T-helper 17 cell (primary cell): ENCODE data around the gene HS3ST5. TPM values are rescaled to one million over a fixed set of nuclear protein-coding genes. Genes with fewer than 3 reads are reported as not detected.

Source experiments
- ATAC-seq: fragments of 150-1000 bp; cut with Tn5 transposase; 2 replicates; pipeline ENCODE4 v1.10.0; 2021; ENCODE audit warnings: mild to moderate bottlenecking, moderate library complexity
- DNase-seq, 3 donors: peaks; one replicate each; pipeline versions ENCODE4 v3.0.0 to v3.0.0-alpha.2; 2020 to 2021
- H3K9me3 ChIP-seq: one replicate; pipeline ENCODE4 v1.7.0; 2013; ENCODE audit warnings: low read length, mild to moderate bottlenecking; ENCODE audit not compliant: control insufficient read depth, poor library complexity, severe bottlenecking
- H3K27ac Mint-ChIP-seq: one replicate; pipeline ENCODE4 v1.8.0; 2022; ENCODE audit warnings: mild to moderate bottlenecking, moderate library complexity, mixed read lengths
- H3K27me3 Mint-ChIP-seq: one replicate; pipeline ENCODE4 v1.8.0; 2022; ENCODE audit warnings: mixed read lengths
- H3K36me3 Mint-ChIP-seq: one replicate; pipeline ENCODE4 v1.8.0; 2022; ENCODE audit warnings: low read depth, mixed read lengths
- H3K4me1 Mint-ChIP-seq: one replicate; pipeline ENCODE4 v1.8.0; 2022; ENCODE audit warnings: mild to moderate bottlenecking, mixed read lengths
- H3K4me3 Mint-ChIP-seq: one replicate; pipeline ENCODE4 v1.8.0; 2022; ENCODE audit warnings: mild to moderate bottlenecking, moderate library complexity, mixed read lengths
- total RNA-seq, 4 donors: library from RNA in 2 of 4; stranded (reverse) in 2 of 4; gene quantifications; one replicate each; pipeline ENCODE4 v1.2.3 and lab custom pipeline; 2022 to 2026

HS3ST5 gene
- total RNA-seq, 2 donors from 2014 or later = not detected

DNA sequence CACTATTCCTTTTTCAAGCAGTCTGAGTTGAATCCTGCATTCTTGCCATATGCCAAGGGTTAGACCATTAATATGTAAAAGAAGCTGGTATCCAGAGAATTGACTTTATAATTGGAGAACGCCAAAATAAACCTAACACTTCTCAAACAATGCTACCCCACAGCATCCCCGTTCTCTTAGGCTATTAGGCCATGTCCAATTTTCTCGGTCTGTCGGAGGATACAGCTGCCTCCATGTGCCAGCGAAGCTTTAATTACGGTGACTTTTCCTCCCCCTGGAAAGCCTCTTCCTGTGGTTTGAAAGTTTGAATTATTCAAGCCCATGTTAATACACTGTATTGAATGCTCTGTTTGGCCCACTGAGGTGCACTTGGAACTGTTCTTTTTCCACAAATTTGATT is 60.5 kb downstream of the HS3ST5 start:
- Mint-ChIP-seq H3K4me3 (no peak overlapping the region), H3K4me1 (no peaks in the 10 kb centered on the region), H3K27ac (no peak overlapping the region), H3K36me3 (no peaks in the 10 kb centered on the region), H3K27me3 (peaks cover 22% of the 10 kb centered on the region)
- DNase-seq = no peak
- H3K9me3 ChIP-seq = no peaks in the 10 kb centered on the region
- ATAC-seq = no peak

DNA sequence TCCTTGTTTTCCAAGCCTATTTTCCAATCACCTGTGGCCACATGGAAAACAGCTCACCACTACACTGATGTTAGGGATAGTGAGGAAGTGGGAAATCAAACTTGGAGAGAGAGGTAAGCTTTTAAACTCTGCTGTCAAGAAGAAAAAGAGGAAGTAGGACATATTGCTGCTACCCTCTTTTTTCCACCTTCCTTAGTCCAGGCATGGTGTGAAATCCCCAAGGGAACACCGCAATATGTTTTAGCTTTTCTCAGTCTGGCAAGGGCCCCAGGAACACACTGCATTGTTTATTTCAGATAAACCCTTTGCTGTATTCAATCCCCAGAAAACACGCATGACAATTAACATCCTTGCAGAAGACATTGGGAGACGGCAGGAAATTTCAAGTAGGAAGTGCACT is 61.3 kb downstream of the HS3ST5 start:
- H3K27ac Mint-ChIP-seq = no peak overlapping the region
- no peaks in the 10 kb centered on the region for H3K36me3 Mint-ChIP-seq
- no peak overlapping the region for H3K4me3 Mint-ChIP-seq
- H3K27me3 Mint-ChIP-seq = peaks cover 22% of the 10 kb centered on the region
- H3K4me1 Mint-ChIP-seq = no peaks in the 10 kb centered on the region
- no peak for DNase-seq
- ATAC-seq = no peak
- H3K9me3 ChIP-seq = no peaks in the 10 kb centered on the region

DNA sequence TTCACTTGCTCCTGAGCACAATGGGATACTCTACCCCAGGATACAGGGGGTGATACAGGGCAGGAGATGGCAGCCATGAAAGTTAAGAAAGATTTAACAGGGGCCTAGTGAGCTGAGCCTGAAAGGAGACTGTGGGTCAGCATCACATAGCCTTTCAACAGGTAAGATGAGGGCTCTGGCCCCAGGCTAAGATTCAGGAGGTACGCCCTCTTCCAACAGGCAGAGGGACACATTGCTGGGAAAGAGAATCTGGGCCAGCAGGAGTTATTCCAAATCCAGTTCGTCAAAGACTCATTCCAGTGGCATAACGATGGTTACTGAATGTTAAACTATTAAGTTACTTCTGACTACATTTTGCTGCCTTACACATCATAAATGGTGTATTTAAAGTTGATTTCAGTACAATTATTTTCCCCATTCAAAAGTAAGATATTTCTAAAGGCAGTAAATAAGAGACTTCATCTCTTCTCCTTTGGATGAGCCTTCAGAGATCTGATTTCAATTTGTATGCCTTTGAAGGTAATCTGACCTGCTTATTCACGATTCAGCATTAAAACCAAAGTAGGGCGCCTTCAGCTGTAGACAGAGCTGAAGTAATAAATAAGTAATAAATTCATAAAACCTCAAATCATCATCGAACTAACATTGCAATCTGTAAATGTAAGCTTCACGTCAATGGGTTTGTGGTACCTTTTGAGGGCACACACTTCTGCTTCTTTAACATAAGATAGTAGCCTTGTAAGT is 62.4 kb downstream of the HS3ST5 start:
- no peak overlapping the region for H3K27ac Mint-ChIP-seq
- H3K9me3 ChIP-seq = no peaks in the 10 kb centered on the region
- H3K4me1 Mint-ChIP-seq = no peaks in the 10 kb centered on the region
- no peak for ATAC-seq
- DNase-seq = no peak
- peaks cover 22% of the 10 kb centered on the region for H3K27me3 Mint-ChIP-seq
- H3K4me3 Mint-ChIP-seq = no peak overlapping the region
- H3K36me3 Mint-ChIP-seq = no peaks in the 10 kb centered on the region

DNA sequence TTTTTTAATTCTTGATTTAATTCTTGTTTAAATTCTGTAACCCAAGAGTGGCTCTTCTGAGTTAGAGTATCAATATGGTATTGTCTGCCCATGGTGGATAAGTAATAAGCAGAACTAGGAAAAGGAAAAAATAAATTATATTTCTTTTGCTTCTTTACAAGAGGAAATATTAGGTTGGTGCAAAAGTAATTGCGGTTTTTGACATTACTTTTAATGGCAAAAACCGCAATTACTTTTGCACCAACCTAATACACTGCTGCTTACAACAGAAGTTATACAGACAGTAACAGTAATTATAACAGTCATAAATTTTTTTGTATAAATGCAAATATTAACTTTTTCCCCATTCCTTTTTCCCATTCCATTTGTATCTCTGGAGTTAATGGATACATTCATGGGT is 65.6 kb downstream of the HS3ST5 start:
- no peaks in the 10 kb centered on the region for H3K36me3 Mint-ChIP-seq
- H3K27me3 Mint-ChIP-seq = peaks cover 16% of the 10 kb centered on the region
- DNase-seq (no peak), ATAC-seq (no peak)
- H3K27ac Mint-ChIP-seq = no peak overlapping the region
- no peaks in the 10 kb centered on the region for H3K9me3 ChIP-seq
- no peaks in the 10 kb centered on the region for H3K4me1 Mint-ChIP-seq
- no peak overlapping the region for H3K4me3 Mint-ChIP-seq

DNA sequence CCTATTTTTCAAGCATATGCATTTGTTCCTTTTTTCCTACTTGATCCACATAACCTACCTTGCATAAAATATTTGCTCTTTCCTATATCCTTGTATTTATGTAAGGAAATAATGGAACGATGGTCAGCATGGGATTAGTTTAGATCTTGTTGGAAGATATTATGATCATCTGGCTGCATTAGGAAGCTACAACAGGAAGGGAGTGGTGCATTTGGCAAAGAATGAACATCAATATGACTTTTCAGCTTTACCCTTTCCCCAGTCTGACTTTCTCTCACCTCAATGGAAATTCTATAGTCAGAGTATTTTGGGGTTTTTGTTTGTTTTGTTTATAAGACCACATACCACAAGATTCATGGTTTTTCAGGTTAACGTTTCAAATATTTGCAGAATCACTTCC is 66.0 kb downstream of the HS3ST5 start:
- H3K27ac Mint-ChIP-seq = no peak overlapping the region
- no peaks in the 10 kb centered on the region for H3K4me1 Mint-ChIP-seq
- H3K4me3 Mint-ChIP-seq = no peak overlapping the region
- H3K27me3 Mint-ChIP-seq = peaks cover 15% of the 10 kb centered on the region
- no peaks in the 10 kb centered on the region for H3K36me3 Mint-ChIP-seq
- ATAC-seq (no peak), DNase-seq (no peak)
- H3K9me3 ChIP-seq = no peaks in the 10 kb centered on the region

DNA sequence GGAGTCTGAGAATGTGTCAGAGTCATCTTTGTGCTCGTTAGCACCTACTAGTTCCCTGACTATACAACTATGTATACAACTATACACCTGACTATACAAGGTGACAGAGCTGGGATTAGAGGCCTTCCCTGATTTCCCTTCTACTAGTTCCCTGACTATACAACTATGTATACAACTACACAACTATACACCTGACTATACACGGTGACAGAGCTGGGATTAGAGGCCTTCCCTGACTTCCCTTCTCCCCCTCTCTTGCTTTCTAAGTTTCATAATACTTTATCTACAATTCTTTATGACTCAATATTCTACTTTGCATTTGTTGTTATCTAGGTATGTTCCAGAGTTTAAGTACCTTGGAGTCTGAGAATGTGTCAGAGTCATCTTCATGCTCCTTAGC is 68.0 kb downstream of the HS3ST5 start:
- Mint-ChIP-seq H3K27me3 (peaks cover 7% of the 10 kb centered on the region), H3K27ac (no peak overlapping the region), H3K4me1 (no peaks in the 10 kb centered on the region), H3K36me3 (no peaks in the 10 kb centered on the region), H3K4me3 (no peak overlapping the region)
- ATAC-seq = no peak
- H3K9me3 ChIP-seq = no peaks in the 10 kb centered on the region
- DNase-seq = no peak

DNA sequence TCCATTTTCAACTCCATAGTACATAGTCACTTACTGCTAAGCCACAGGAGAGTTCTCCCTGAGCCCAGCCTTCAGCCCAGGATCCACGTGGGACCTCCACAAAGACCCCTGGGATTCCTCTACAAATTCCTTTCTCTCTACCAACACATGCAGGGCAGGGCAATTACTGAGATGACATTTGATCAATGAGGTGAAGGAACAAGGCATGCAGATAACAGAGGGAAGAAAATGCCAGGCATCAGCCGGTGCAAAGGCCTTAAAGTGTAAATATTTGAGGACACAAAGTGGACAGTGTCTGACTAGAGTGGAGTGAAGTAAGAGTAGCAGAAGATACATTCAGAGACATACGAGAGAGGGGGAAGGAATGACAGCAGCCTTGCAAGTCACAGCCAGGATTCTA is 70.2 kb downstream of the HS3ST5 start:
- Mint-ChIP-seq H3K27ac (no peak overlapping the region), H3K27me3 (no peaks in the 10 kb centered on the region), H3K4me3 (no peak overlapping the region), H3K36me3 (no peaks in the 10 kb centered on the region), H3K4me1 (no peaks in the 10 kb centered on the region)
- ATAC-seq (no peak), DNase-seq (no peak)
- H3K9me3 ChIP-seq = no peaks in the 10 kb centered on the region

DNA sequence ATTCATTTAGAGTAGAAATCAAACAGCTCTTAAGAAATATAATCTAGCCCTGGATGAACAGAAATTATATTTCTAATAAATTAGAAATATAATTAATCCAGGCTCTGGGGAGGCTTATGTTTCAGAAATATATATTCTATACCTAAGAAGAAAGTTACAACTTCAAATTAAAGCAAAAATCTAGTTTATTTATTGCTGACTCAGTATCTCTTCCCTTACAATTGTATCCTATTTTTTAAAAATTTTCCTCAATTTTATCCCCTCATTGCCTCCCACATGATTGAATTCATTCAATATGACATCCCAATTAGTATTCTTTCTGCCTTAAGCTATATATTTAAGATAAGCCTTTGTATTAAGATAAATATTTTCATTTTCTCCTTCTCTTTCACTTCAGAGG is 71.4 kb downstream of the HS3ST5 start:
- Mint-ChIP-seq H3K27ac (no peak overlapping the region), H3K36me3 (no peaks in the 10 kb centered on the region)
- H3K9me3 ChIP-seq = no peaks in the 10 kb centered on the region

DNA sequence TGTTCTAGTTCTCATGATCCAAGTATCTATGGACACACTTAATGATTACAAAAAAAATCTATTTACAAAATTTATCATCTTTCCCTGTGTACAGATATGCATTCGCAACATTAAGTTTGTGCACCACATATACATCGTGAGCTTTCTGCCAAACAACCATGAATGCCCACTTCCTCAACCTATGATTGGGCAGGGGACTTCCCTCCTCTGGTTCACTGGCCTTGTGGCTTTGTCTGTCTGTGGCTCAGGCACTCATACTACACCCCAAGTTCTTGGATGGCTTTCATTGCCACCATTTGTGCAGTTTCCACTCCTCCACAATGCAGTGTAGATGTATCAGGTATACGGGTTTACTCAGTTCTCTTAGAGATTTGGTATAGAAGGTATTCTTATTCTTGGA is 74.9 kb downstream of the HS3ST5 start:
- Mint-ChIP-seq H3K27ac (no peak overlapping the region), H3K4me1 (no peaks in the 10 kb centered on the region), H3K36me3 (no peaks in the 10 kb centered on the region), H3K27me3 (no peaks in the 10 kb centered on the region), H3K4me3 (no peak overlapping the region)
- no peaks in the 10 kb centered on the region for H3K9me3 ChIP-seq
- DNase-seq (no peak), ATAC-seq (no peak)

More for the DNA sequence above, 71.4 kb downstream of the HS3ST5 start:
- no peaks in the 10 kb centered on the region for H3K27me3 Mint-ChIP-seq
- no peaks in the 10 kb centered on the region for H3K4me1 Mint-ChIP-seq
- no peak overlapping the region for H3K4me3 Mint-ChIP-seq
- no peak for ATAC-seq
- DNase-seq = no peak

DNA sequence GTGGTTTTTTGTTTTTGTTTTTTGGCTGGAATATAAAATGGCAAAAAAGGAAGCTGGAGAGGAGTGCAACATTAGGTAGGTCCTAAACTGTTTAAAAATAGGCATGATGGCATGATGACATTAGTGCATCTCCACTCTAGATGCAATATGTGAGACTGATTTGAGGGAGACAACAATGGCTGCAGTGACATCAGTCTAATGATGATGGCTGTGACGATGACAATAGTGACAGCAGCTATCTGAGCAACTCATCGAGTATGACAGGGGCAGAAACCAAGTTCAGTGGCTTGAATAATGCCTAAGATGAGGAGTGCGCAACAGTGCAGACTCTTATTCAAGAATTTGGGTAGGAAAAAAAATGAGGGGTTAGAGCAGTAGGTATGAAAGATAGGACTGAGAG is 82.0 kb downstream of the HS3ST5 start:
- DNase-seq = no peak
- no peaks in the 10 kb centered on the region for H3K9me3 ChIP-seq
- H3K4me3 Mint-ChIP-seq = no peak overlapping the region
- no peak for ATAC-seq
- no peaks in the 10 kb centered on the region for H3K4me1 Mint-ChIP-seq
- no peak overlapping the region for H3K27ac Mint-ChIP-seq
- H3K36me3 Mint-ChIP-seq = no peaks in the 10 kb centered on the region
- no peaks in the 10 kb centered on the region for H3K27me3 Mint-ChIP-seq

DNA sequence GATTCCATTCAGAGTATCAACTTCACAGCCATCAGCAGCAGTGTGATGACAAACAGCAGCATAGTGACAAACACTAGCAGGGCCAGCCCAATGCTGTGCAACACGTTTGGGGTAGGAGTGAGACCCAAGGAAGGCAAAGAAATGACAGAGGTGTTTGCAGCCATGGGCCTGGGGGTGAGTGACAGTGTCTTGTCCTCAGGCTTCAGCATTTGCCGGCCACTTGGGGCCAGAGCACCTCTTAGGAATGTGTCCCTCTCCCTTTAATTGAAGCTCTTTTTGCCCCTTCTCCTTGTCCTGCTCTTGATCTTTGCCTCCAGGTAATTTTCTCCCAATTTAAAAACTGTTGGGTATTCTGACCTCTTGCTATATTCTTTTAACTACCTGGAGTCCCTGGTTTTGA is 84.4 kb downstream of the HS3ST5 start:
- H3K9me3 ChIP-seq = no peaks in the 10 kb centered on the region
- no peak for ATAC-seq
- no peaks in the 10 kb centered on the region for H3K36me3 Mint-ChIP-seq

DNA sequence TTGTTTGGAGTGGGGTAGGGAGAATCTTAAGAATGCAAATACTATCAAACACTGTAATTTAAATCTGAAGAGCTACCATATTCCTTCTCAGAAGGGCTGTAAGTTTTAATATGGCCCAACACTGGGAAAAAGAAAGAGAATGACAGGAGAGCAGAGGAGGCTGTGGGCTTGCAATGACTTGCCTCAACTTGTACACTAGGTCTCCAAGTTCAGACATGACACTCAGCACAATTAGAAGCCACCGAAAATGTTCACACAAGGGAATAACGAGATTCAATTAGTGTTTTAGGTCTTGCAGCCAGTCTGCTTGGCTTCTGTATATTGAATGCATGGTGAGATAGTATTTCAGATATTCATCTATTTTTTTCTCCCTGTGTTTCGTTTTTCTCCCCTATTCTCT is 89.4 kb downstream of the HS3ST5 start:
- H3K36me3 Mint-ChIP-seq = no peaks in the 10 kb centered on the region
- ATAC-seq (no peak), DNase-seq (no peak)
- H3K4me1 Mint-ChIP-seq = no peaks in the 10 kb centered on the region
- no peak overlapping the region for H3K27ac Mint-ChIP-seq
- H3K4me3 Mint-ChIP-seq = no peak overlapping the region
- H3K9me3 ChIP-seq = no peaks in the 10 kb centered on the region
- H3K27me3 Mint-ChIP-seq = no peaks in the 10 kb centered on the region

More for the DNA sequence above, 84.4 kb downstream of the HS3ST5 start:
- Mint-ChIP-seq H3K4me3 (no peak overlapping the region), H3K27ac (no peak overlapping the region), H3K27me3 (no peaks in the 10 kb centered on the region), H3K4me1 (no peaks in the 10 kb centered on the region)
- no peak for DNase-seq

DNA sequence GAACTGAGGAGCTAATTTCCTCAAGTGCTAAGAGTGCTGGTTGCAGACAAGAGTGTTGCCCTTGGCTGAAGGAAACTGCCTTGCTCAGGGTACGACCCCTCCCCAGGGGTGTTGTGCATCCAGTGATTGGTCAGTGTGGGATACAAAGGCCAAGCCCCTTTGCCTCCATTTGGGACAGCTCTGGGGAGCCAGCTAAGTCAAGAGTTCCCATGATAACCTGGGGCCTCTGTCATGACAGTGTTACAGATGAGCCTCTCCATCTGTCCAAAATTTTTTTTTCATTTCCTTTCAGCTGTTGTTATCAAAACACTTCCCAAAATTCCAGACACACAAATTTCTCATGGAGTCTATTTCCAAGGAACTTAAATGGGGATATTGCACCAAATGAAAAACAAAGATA is 93.3 kb downstream of the HS3ST5 start:
- Mint-ChIP-seq H3K36me3 (no peaks in the 10 kb centered on the region), H3K27ac (no peak overlapping the region), H3K4me1 (no peaks in the 10 kb centered on the region), H3K4me3 (no peak overlapping the region), H3K27me3 (no peaks in the 10 kb centered on the region)
- no peaks in the 10 kb centered on the region for H3K9me3 ChIP-seq
- DNase-seq = no peak
- no peak for ATAC-seq

DNA sequence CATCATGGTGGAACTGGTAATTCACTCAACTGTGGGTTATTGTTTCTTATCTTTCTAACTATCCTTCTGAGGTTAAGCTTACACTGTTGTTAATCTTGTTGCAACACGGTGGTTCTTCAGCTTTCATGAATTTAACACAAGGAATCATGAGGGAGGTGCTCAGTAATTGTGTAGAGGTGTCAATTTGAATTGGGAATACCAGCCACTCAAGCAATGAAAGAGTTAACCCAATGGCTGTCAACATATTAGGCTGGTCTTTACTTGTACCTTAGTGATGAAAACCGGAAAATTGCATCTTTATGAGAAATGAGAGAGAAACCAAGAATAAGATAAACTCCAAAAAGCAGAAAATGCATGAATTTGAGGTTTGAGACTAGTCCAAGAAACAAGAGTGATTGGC is 95.7 kb downstream of the HS3ST5 start:
- H3K36me3 Mint-ChIP-seq = no peaks in the 10 kb centered on the region
- H3K4me1 Mint-ChIP-seq = no peaks in the 10 kb centered on the region
- DNase-seq = no peak
- no peak overlapping the region for H3K4me3 Mint-ChIP-seq
- ATAC-seq = no peak
- H3K27ac Mint-ChIP-seq = no peak overlapping the region
- H3K9me3 ChIP-seq = no peaks in the 10 kb centered on the region
- peaks cover 5% of the 10 kb centered on the region for H3K27me3 Mint-ChIP-seq
